ENCODE measurements around the gene MAGI2.

DNA sequence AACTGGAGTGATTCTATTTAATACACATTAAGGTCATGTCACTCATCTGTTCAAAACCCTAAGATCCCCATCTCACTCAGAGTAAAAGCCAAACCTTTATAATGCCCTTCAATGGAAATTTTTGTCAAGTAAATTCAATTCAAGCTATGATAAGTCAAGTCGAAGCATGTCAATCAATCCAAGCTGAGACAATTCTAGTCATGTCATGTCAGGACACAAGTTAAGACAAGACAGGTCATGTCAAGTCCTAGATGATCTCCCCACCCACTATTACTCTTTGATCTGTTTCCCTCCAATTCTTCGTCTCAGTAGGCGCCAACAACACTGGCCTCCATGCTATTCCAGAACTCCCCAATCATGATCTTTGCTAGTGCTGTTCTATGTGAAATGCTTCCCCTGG is 141.4 kb downstream of the MAGI2 start:
- TF ChIP-seq CTCF (IDR thresholded peaks at IDR 0.05; ENCODE audit: low read depth, low read length, poor library complexity, severe bottlenecking): no peak
- no peak for TF ChIP-seq EZH2phosphoT487 (IDR thresholded peaks at IDR 0.05; ENCODE audit: borderline replicate concordance, low read length)
